Measurements from ENCODE around the gene ANKS6. TPM values are rescaled to one million over a fixed set of nuclear protein-coding genes. Genes with fewer than 3 reads are reported as not detected.

ANKS6 gene
- total RNA-seq, 1 experiment from 2014 or later: 39.2 TPM

GRCh38 chr9:98786750-98787510, 9.4 kb downstream of the ANKS6 start:
- intact Hi-C loops (cut with micrococcal nuclease): no loop called here
- peaks cover 10% of the 10 kb centered on the region; the same call in 1 of the 2 replicates for H4K20me1 ChIP-seq (ENCODE audit: insufficient read depth)
- ATAC-seq (no peak), DNase-seq (ENCODE audit: low read depth, low spot score) (no peak)
- no TSS peak for BruUV-seq (replicated peaks)
- peaks cover 37% of the 10 kb centered on the region for H3K79me2 ChIP-seq (ENCODE audit: insufficient read depth, low read length)
- no peak overlapping the region for H3K9ac ChIP-seq (ENCODE audit: low read length)
- H3K27ac ChIP-seq (ENCODE audit: low read depth, low read length): no peak overlapping the region
- H3K9me2 ChIP-seq (ENCODE audit: insufficient read depth): no peaks in the 10 kb centered on the region
- peak in 1 of 3 experiments; percentile 0; a peak in 1 of 6 replicates for TF ChIP-seq CTCF (IDR thresholded peaks at IDR 0.05 in 2 of 3, conservative IDR thresholded peaks at IDR 0.05 in 1 of 3; ENCODE audit: borderline replicate concordance in 1 of 3, insufficient read depth in 1 of 3, low read depth in 2 of 3, low read length in 2 of 3)
- no peak for TF ChIP-seq EGR1 (IDR thresholded peaks at IDR 0.05; ENCODE audit: low read depth)
- no peak overlapping the region for H2AFZ ChIP-seq (ENCODE audit: low read depth, low read length, poor library complexity, severe bottlenecking)
- peaks cover 7 to 53% of the 10 kb centered on the region in 2 experiments; a peak in 3 of 4 replicates for H3K36me3 ChIP-seq (ENCODE audit: control insufficient read depth in 1 of 2, insufficient read depth in 2 of 2, low read length in 2 of 2)
- ChIA-PET POLR2A (no interaction called here), CTCF (interaction anchor here (1.2 kb wide), 1 partner anchor 11 kb away, joined by 3 read pairs; no protein-coding TSS in a partner anchor), RAD21 (ENCODE audit: low non-redundant PET in 1 of 2, low total read pairs in 2 of 2, uncharacterized antibody in 2 of 2, unreplicated experiment in 2 of 2) (no interaction called here)
- H3K4me3 ChIP-seq (replicated peaks in 1 of 2; ENCODE audit: low read depth in 1 of 2, low read length in 2 of 2): no peak overlapping the region
- H3K4me2 ChIP-seq (ENCODE audit: low read length): no peak overlapping the region
- no peaks in the 10 kb centered on the region for H3K27me3 ChIP-seq (ENCODE audit: insufficient read depth, low read length)
- H3K4me1 ChIP-seq (ENCODE audit: control insufficient read depth in 1 of 2, insufficient read depth in 2 of 2, low read length in 2 of 2): peaks cover 21 to 52% of the 10 kb centered on the region in 2 experiments
- no peaks in the 10 kb centered on the region for H3K9me3 ChIP-seq (ENCODE audit: control insufficient read depth in 1 of 2, insufficient read depth in 1 of 2, low read depth in 1 of 2, low read length in 2 of 2)

Data from HCT116 (cell line).